IMR-90 (cell line): Measurements from ENCODE around the gene RB1. TPM values are rescaled to one million over a fixed set of nuclear protein-coding genes. Genes with fewer than 3 reads are reported as not detected.
A peak's percentile ranks its signal among the peaks of the same experiment; 100 is the strongest.

Experiments used
- ATAC-seq: fragments of 200-7000 bp; cut with Tn5 transposase; 2 replicates; pipeline ENCODE4 v1.9.1; 2020; ENCODE audit warnings: low read depth, mild to moderate bottlenecking, moderate library complexity
- BruUV-seq: library from RNA; stranded (reverse); fragments of 400-500 nt; replicated peaks from 2 replicates; lab custom pipeline; 2021; lab: Mats Ljungman, UMichigan
- CTCF ChIA-PET: fragments of 300-600 bp; formaldehyde crosslinking; extraction: SDS; loops from one replicate; lab custom pipeline; 2021; ENCODE audit warnings: antibody characterized with exemption; lab: Yijun Ruan, JAX
- POLR2A ChIA-PET: fragments of 300-600 bp; sonication (Branson Sonifier 250); formaldehyde crosslinking; loops from one replicate; lab custom pipeline; 2022; ENCODE audit warnings: antibody characterized with exemption; ENCODE audit not compliant: unreplicated experiment; lab: Charles Lee
- DNase-seq: peaks from one replicate; pipeline ENCODE4 v3.0.0; 2013
- H2AFZ ChIP-seq: replicated peaks from 2 replicates; pipeline ENCODE3; 2013; ENCODE audit warnings: low read length, mild to moderate bottlenecking; ENCODE audit not compliant: poor library complexity
- H2AK5ac ChIP-seq: 2 replicates; pipeline ENCODE4 v1.6.1; 2013; ENCODE audit warnings: low read depth, low read length, inconsistent platforms
- H2AK9ac ChIP-seq: replicated peaks from 2 replicates; pipeline ENCODE3; 2013; ENCODE audit warnings: mild to moderate bottlenecking, low read depth, low read length, moderate library complexity; ENCODE audit not compliant: poor library complexity
- H2BK120ac ChIP-seq: 2 replicates; pipeline ENCODE4 v1.6.1; 2013; ENCODE audit warnings: low read depth, low read length, inconsistent platforms
- H2BK15ac ChIP-seq: 3 replicates; pipeline ENCODE4 v1.6.1; 2013; ENCODE audit warnings: low read depth, low read length, inconsistent platforms
- H2BK20ac ChIP-seq: 2 replicates; pipeline ENCODE4 v1.6.1; 2013; ENCODE audit warnings: low read depth, mild to moderate bottlenecking, inconsistent platforms, low read length, moderate library complexity
- H2BK5ac ChIP-seq: 2 replicates; pipeline ENCODE4 v1.6.1; 2013; ENCODE audit warnings: mild to moderate bottlenecking, low read depth, low read length, inconsistent platforms; ENCODE audit not compliant: poor library complexity, severe bottlenecking
- H3K14ac ChIP-seq: replicated peaks from 2 replicates; pipeline ENCODE4 v1.6.1; 2013; ENCODE audit warnings: low read depth, low read length, inconsistent platforms
- H3K18ac ChIP-seq: 2 replicates; pipeline ENCODE4 v1.6.1; 2013; ENCODE audit warnings: low read depth, low read length, control low read depth
- H3K23ac ChIP-seq: 2 replicates; pipeline ENCODE4 v1.6.1; 2013; ENCODE audit warnings: low read depth, low read length, inconsistent platforms
- H3K27ac ChIP-seq: 2 replicates; pipeline ENCODE4 v1.5.1; 2013; ENCODE audit warnings: mild to moderate bottlenecking, control low read depth, low read length; ENCODE audit not compliant: insufficient read depth
- H3K27me3 ChIP-seq: 2 replicates; pipeline ENCODE4 v1.6.1; 2013; ENCODE audit warnings: low read length; ENCODE audit not compliant: control insufficient read depth, insufficient read depth
- H3K36me3 ChIP-seq: 2 replicates; pipeline ENCODE4 v1.6.1; 2013; ENCODE audit warnings: low read length, mixed read lengths; ENCODE audit not compliant: control insufficient read depth, insufficient read depth
- H3K4ac ChIP-seq: 2 replicates; pipeline ENCODE4 v1.6.1; 2013; ENCODE audit warnings: low read depth, low read length, inconsistent platforms
- H3K4me1 ChIP-seq: 2 replicates; pipeline ENCODE4 v1.6.1; 2013; ENCODE audit warnings: low read length, mixed read lengths; ENCODE audit not compliant: control insufficient read depth, insufficient read depth
- H3K4me2 ChIP-seq: 2 replicates; pipeline ENCODE4 v1.6.1; 2013; ENCODE audit warnings: low read depth, mild to moderate bottlenecking, control low read depth, low read length, moderate library complexity
- H3K4me3 ChIP-seq: 2 replicates; pipeline ENCODE4 v1.5.1; 2013; ENCODE audit warnings: low read depth, mild to moderate bottlenecking, control low read depth, low read length, moderate library complexity; ENCODE audit not compliant: insufficient read depth
- H3K56ac ChIP-seq: 2 replicates; pipeline ENCODE4 v1.6.1; 2013; ENCODE audit warnings: low read length, inconsistent platforms; ENCODE audit not compliant: insufficient read depth; ENCODE audit errors: extremely low read depth
- H3K79me1 ChIP-seq, 2 experiments: 2 replicates each; pipeline ENCODE4 v1.6.1; 2013; ENCODE audit warnings: low read length in 2 of 2, inconsistent platforms in 1 of 2, low read depth in 1 of 2
- H3K9ac ChIP-seq: 2 replicates; pipeline ENCODE4 v1.6.1; 2013; ENCODE audit warnings: low read depth, low read length, control low read depth
- H3K9me1 ChIP-seq: 2 replicates; pipeline ENCODE4 v1.6.1; 2013; ENCODE audit warnings: low read length, inconsistent platforms; ENCODE audit not compliant: insufficient read depth
- H3K9me3 ChIP-seq: 2 replicates; pipeline ENCODE4 v1.6.1; 2013; ENCODE audit warnings: low read length; ENCODE audit not compliant: control insufficient read depth, insufficient read depth
- H4K20me1 ChIP-seq: 2 replicates; pipeline ENCODE4 v1.6.1; 2013; ENCODE audit warnings: low read length, inconsistent platforms; ENCODE audit not compliant: insufficient read depth
- H4K5ac ChIP-seq: 2 replicates; pipeline ENCODE4 v1.6.1; 2013; ENCODE audit warnings: mild to moderate bottlenecking, low read depth, low read length, control low read depth
- H4K8ac ChIP-seq, 2 experiments: 2 replicates each; pipeline ENCODE4 v1.6.1; 2013; ENCODE audit warnings: low read depth in 2 of 2, low read length in 2 of 2, control low read depth in 1 of 2, inconsistent platforms in 1 of 2
- H4K91ac ChIP-seq: 2 replicates; pipeline ENCODE4 v1.6.1; 2013; ENCODE audit warnings: low read depth, low read length, inconsistent platforms; ENCODE audit not compliant: insufficient read depth
- CEBPB ChIP-seq: IDR thresholded peaks from 2 replicates; pipeline ENCODE4 v1.6.1; 2012; ENCODE audit warnings: low read depth, low read length, improper control_type of control experiment
- MXI1 ChIP-seq: IDR thresholded peaks from 2 replicates; pipeline ENCODE4 v1.6.1; 2012; ENCODE audit warnings: low read depth, mild to moderate bottlenecking, low read length, moderate library complexity, borderline replicate concordance
- dilution Hi-C: fragments of 300-500 bp; cut with HindIII; formaldehyde crosslinking; loops from one replicate; pipeline ENCODE4 v1.14.3; 2018; ENCODE audit warnings: low sequenced_read_pairs; ENCODE audit not compliant: unreplicated experiment
- in situ Hi-C: fragments of 300-500 bp; cut with MboI; formaldehyde crosslinking; loops from 3 replicates; pipeline ENCODE4 v1.14.3; 2019; ENCODE audit warnings: low sequenced_read_pairs, inconsistent platforms, mixed read lengths
- intact Hi-C: fragments of 100-400 bp; cut with micrococcal nuclease; formaldehyde crosslinking; loops from 2 replicates; pipeline ENCODE4 v1.10.0; 2022
- polyA plus RNA-seq, 3 experiments: library from polyadenylated mRNA; depleted of rRNA; stranded (reverse); fragments of >200 nt; gene quantifications; 2 replicates each; pipeline ENCODE4 v1.2.3, GENCODE V29; 2012; ENCODE audit warnings: low replicate concordance in 1 of 3
- total RNA-seq: library from RNA; depleted of rRNA; stranded (reverse); fragments of >200 nt; gene quantifications from 2 replicates; pipeline ENCODE4 v1.2.3, GENCODE V29; 2012

Gene RB1
- total and polyA plus RNA-seq, 2 of the 4 experiments (the other 2 are of a cell fraction) = 11.4 to 15.4 TPM

- ChIA-PET CTCF (no interaction called here), POLR2A (no interaction called here)
- Histone ChIP-seq H3K9me3 (no peaks in the 10 kb centered on the region), H3K9me1 (no peaks in the 10 kb centered on the region), H2AK9ac (no peak overlapping the region), H4K8ac (no peak overlapping the region), H3K9ac (no peak overlapping the region), H3K56ac (no peak overlapping the region), H3K4me1 (no peaks in the 10 kb centered on the region), H3K18ac (no peak overlapping the region), H3K4me2 (no peak overlapping the region; the same call in 1 of the 2 replicates), H4K20me1 (no peaks in the 10 kb centered on the region), H3K4ac (no peak overlapping the region), H4K91ac (no peak overlapping the region), H2BK5ac (no peak overlapping the region), H3K23ac (no peak overlapping the region), H2AK5ac (no peak overlapping the region), H3K4me3 (no peak overlapping the region), H3K27ac (no peak overlapping the region), H3K36me3 (no peaks in the 10 kb centered on the region), H2BK15ac (no peak overlapping the region), H2BK120ac (no peak overlapping the region), H2BK20ac (no peak overlapping the region), H3K14ac (no peak overlapping the region), H2AFZ (no peak overlapping the region), H3K79me1 (no peaks in the 10 kb centered on the region), H3K27me3 (no peaks in the 10 kb centered on the region), H4K5ac (no peak overlapping the region)
- in situ Hi-C loops = no loop called here
- intact Hi-C loops = no loop called here
- dilution Hi-C loops = no loop called here
- TF ChIP-seq CEBPB (no peak), MXI1 (no peak)
- peak; percentile 60; the same call in 1 of the 2 replicates for ATAC-seq
- no TSS peak for BruUV-seq
- peak; percentile 22 for DNase-seq
Observed at GRCh38 chr13:48491423-48492095, 188.0 kb downstream of the RB1 start.
